Retinal pigment epithelial cell (primary cell): ENCODE data around the gene ST6GALNAC1.

Source experiments
- DNase-seq: peaks from one replicate; pipeline ENCODE4 v3.0.0-alpha.2; 2010; ENCODE audit warnings: low read depth
- H3K4me3 ChIP-seq: 2 replicates; pipeline ENCODE4 v1.5.1; 2011; ENCODE audit warnings: mild to moderate bottlenecking, low read length, control low read depth, moderate library complexity
- CTCF ChIP-seq: conservative IDR thresholded peaks from 2 replicates; pipeline ENCODE4 v1.5.1; 2011; ENCODE audit warnings: low read depth, low read length, control low read depth, inconsistent platforms

Gene ST6GALNAC1

DNA sequence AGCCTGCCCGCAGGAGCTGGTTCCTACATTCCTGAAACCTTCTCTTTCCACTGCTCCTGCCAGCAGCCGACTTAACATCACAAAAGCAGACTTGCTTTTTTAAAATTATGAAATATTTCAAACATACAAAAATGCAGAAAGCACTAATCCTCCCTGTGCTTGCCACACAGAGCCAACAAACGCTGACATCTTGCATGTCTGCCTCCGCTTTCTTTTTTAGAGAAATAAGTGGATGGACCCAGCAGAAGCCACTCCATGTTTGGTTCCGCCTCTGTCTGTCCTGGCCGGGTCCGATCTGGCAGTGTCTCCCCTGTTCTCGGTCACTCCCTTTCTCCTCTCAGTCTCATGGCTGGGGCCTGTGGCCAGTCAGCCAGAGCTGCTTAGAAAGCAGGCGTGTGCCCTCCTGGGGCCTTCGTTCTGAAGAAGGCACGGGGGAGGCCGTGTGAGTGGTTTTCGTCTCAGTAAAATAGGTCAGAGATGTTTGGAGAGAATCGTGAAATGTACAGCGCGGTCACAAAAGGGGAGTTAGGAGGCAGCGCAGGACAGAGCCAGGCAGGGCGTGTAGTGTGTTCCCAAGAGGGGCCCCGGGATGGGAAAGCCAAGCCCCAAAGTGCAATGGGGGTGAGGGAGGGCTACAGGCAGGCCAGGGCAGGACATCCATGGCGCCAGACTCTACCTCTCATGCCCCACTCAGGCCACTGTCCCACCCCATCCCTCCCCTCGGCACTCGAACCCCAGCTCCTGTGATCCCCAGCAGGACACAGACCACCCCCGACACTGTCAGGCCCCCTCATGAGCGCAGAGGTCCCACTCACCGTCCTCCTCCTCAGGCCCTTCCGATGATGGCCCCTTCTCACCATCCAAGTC lies 44.0 kb upstream of the ST6GALNAC1 start:
- TF ChIP-seq CTCF = no peak
- DNase-seq = no peak
- no peak overlapping the region for H3K4me3 ChIP-seq

GRCh38 chr17:76686538-76687297 lies 43.2 kb upstream of the ST6GALNAC1 start:
- H3K4me3 ChIP-seq = no peak overlapping the region

GRCh38 chr17:76685846-76686245 lies 42.3 kb upstream of the ST6GALNAC1 start:
- TF ChIP-seq CTCF = no peak

More at GRCh38 chr17:76686538-76687297, 43.2 kb upstream of the ST6GALNAC1 start:
- no peak for DNase-seq
- no peak for TF ChIP-seq CTCF

DNA sequence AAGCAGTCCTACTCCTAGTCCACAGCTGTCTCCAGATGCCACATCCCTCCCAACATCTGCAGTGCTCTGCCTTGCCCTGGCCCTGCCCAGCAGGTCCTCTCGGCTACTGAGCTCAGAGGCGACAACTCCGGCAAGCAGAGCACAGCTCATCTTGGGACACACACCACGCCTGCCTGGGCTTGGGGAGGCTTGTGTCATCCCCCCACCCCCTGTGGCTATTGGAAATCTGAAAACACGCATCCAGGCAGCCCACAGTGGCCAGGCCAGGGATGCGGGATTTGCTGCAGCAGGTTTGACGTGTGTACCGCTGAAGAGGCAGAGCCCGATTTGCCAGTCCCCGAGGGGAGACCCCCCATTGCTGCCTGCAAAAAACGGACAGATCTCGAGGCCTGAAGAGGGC lies 41.8 kb upstream of the ST6GALNAC1 start:
- no peak overlapping the region for H3K4me3 ChIP-seq
- DNase-seq = no peak
- no peak for TF ChIP-seq CTCF

More at GRCh38 chr17:76685846-76686245, 42.3 kb upstream of the ST6GALNAC1 start:
- no peak overlapping the region for H3K4me3 ChIP-seq
- no peak for DNase-seq

- no peak overlapping the region for H3K4me3 ChIP-seq
- no peak for DNase-seq
- TF ChIP-seq CTCF = no peak
These were observed 41.2 kb upstream of the ST6GALNAC1 start for GRCh38 chr17:76684756-76685155.

DNA sequence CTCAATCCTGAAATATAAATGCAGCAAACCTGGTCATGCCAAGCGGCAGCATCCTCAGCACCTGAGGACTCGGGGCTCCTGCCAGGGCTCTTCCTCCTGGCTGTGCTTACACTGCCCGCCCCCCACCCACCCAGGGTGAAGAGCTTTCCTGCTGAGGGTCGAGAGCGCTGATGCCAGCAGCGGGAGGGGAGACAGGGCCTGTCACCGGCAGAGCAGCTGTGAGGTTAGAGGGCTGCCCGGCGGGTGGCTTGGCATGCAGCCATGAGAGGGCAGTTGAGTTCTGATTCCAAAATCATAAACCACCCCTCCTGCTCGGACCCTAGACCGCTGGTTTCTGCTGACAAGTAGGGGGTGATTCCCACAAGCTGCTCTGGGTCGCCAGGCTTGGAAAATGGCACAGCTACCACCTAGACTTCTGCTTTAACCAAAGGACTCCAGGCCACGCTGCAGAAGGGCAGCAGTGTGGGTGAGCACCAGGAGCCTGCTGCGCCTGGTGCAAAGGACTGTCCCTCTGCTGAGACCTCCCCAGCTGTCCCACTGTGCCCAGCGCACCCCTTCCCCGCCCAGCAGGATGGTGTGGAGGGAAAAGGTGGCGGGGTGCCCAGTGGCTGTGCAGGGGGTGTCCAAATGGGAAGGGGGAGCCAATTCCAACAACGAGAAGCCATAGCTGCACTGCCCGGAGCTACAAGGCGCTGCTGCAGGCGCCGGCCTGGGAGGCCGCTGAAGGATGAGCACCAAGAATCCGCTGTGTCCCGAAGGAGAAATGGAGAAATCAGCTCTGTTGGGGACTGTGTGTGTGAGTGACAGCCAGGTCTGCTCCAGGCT lies 40.6 kb upstream of the ST6GALNAC1 start:
- no peak for TF ChIP-seq CTCF
- no peak overlapping the region for H3K4me3 ChIP-seq
- DNase-seq = no peak
